Calu3 (cell line): ENCODE measurements around the gene SLC38A6. TPM values are rescaled to one million over a fixed set of nuclear protein-coding genes. Genes with fewer than 3 reads are reported as not detected.

Source experiments
- BruUV-seq: library from RNA; stranded (reverse); fragments of 400-500 nt; replicated peaks from 2 replicates; lab custom pipeline; 2021; lab: Mats Ljungman, UMichigan
- CTCF ChIA-PET: fragments of 300-600 bp; sonication (Branson Sonifier 250); formaldehyde crosslinking; loops from one replicate; lab custom pipeline; 2022; ENCODE audit warnings: antibody characterized with exemption; lab: Charles Lee
- DNase-seq: peaks from one replicate; pipeline ENCODE4 v3.0.0; 2022
- H3K27ac Mint-ChIP-seq: one replicate; pipeline ENCODE4 v1.8.0; 2022; ENCODE audit warnings: mixed read lengths; ENCODE audit not compliant: unreplicated experiment
- H3K27me3 Mint-ChIP-seq: one replicate; pipeline ENCODE4 v1.8.0; 2022; ENCODE audit warnings: mixed read lengths; ENCODE audit not compliant: unreplicated experiment
- H3K36me3 Mint-ChIP-seq: one replicate; pipeline ENCODE4 v1.8.0; 2022; ENCODE audit warnings: mild to moderate bottlenecking, moderate library complexity, mixed read lengths; ENCODE audit not compliant: insufficient read depth, unreplicated experiment
- H3K4me1 Mint-ChIP-seq: one replicate; pipeline ENCODE4 v1.8.0; 2022; ENCODE audit warnings: mild to moderate bottlenecking, low read depth, mixed read lengths; ENCODE audit not compliant: unreplicated experiment
- H3K4me3 Mint-ChIP-seq: one replicate; pipeline ENCODE4 v1.8.0; 2022; ENCODE audit warnings: mild to moderate bottlenecking, low read depth, moderate library complexity, mixed read lengths; ENCODE audit not compliant: unreplicated experiment
- H3K9me3 Mint-ChIP-seq: one replicate; pipeline ENCODE4 v1.8.0; 2022; ENCODE audit warnings: low read depth, mixed read lengths; ENCODE audit not compliant: unreplicated experiment
- CTCF ChIP-seq: fragments of 200-600 bp; IDR thresholded peaks from one replicate; pipeline ENCODE4 v1.8.0; 2022; ENCODE audit warnings: antibody characterized with exemption; ENCODE audit not compliant: unreplicated experiment
- intact Hi-C: fragments of 100-400 bp; cut with micrococcal nuclease; formaldehyde crosslinking; loops from one replicate; pipeline ENCODE4 v1.10.0; 2022; ENCODE audit not compliant: unreplicated experiment
- total RNA-seq: library from RNA; stranded (reverse); gene quantifications from 2 replicates; pipeline ENCODE4 v1.2.3, GENCODE V29; 2022

SLC38A6 gene
- total RNA-seq, 1 experiment from 2014 or later = 9.9 TPM

GRCh38 chr14:60964904-60965303 lies 16.1 kb upstream of the SLC38A6 start:
- intact Hi-C loops = loop anchor here (5.0 kb wide), 1 partner anchor 243 kb away; the partner anchor contains the start of gene SIX4
- DNase-seq = no peak
- BruUV-seq = no TSS peak
- CTCF ChIA-PET = no interaction called here
- Mint-ChIP-seq H3K4me3 (no peak overlapping the region), H3K4me1 (no peaks in the 10 kb centered on the region), H3K27ac (no peak overlapping the region), H3K9me3 (no peaks in the 10 kb centered on the region), H3K36me3 (no peaks in the 10 kb centered on the region), H3K27me3 (no peaks in the 10 kb centered on the region)
- no peak for TF ChIP-seq CTCF

GRCh38 chr14:60965402-60965801 lies 15.6 kb upstream of the SLC38A6 start:
- intact Hi-C loops = loop anchor here (5.0 kb wide), 1 partner anchor 243 kb away; the partner anchor contains the start of gene SIX4
- Mint-ChIP-seq H3K27me3 (no peaks in the 10 kb centered on the region), H3K4me1 (no peaks in the 10 kb centered on the region), H3K4me3 (no peak overlapping the region), H3K36me3 (no peaks in the 10 kb centered on the region), H3K9me3 (no peaks in the 10 kb centered on the region), H3K27ac (no peak overlapping the region)
- CTCF ChIA-PET = no interaction called here
- no TSS peak for BruUV-seq
- TF ChIP-seq CTCF = no peak
- DNase-seq = no peak

- Mint-ChIP-seq H3K9me3 (no peaks in the 10 kb centered on the region), H3K36me3 (peaks cover 6% of the 10 kb centered on the region), H3K27me3 (no peaks in the 10 kb centered on the region), H3K4me3 (no peak overlapping the region), H3K27ac (no peak overlapping the region), H3K4me1 (no peaks in the 10 kb centered on the region)
- no peak for TF ChIP-seq CTCF
- intact Hi-C loops = loop anchor here (5.0 kb wide), 1 partner anchor 246 kb away; the partner anchor contains the start of gene SIX4
- CTCF ChIA-PET = interaction anchor here (1.0 kb wide), 1 partner anchor 14 kb away, joined by 3 read pairs; no protein-coding TSS in a partner anchor
- no peak for DNase-seq
- BruUV-seq = no TSS peak
Measured at GRCh38 chr14:60968099-60968498, 12.9 kb upstream of the SLC38A6 start.

- H3K4me1 Mint-ChIP-seq = no peaks in the 10 kb centered on the region
- no peak for DNase-seq
- TF ChIP-seq CTCF = no peak
- H3K4me3 Mint-ChIP-seq = no peak overlapping the region
- CTCF ChIA-PET = interaction anchor here (1.0 kb wide), 1 partner anchor 13 kb away, joined by 3 read pairs; no protein-coding TSS in a partner anchor
- H3K9me3 Mint-ChIP-seq = no peaks in the 10 kb centered on the region
- H3K36me3 Mint-ChIP-seq = peaks cover 6% of the 10 kb centered on the region
- H3K27me3 Mint-ChIP-seq = no peaks in the 10 kb centered on the region
- BruUV-seq = no TSS peak
- H3K27ac Mint-ChIP-seq = no peak overlapping the region
- intact Hi-C loops = loop anchor here (5.0 kb wide), 1 partner anchor 246 kb away; the partner anchor contains the start of gene SIX4
Measured at GRCh38 chr14:60968671-60969070, 12.4 kb upstream of the SLC38A6 start.
